8988T (cell line): ENCODE measurements around the gene FSTL4.
"Not testable (repeated sequence)": the region's sequence is repeated elsewhere in the genome, so short reads cannot be mapped to it uniquely, and the experiment has no call there.

Source experiments
- DNase-seq: peaks from one replicate; pipeline ENCODE4 v3.0.0; 2011

FSTL4 gene

GRCh38 chr5:133453084-133453780, 159.1 kb downstream of the FSTL4 start:
- DNase-seq: no peak

- DNase-seq: no peak
These were observed 160.4 kb downstream of the FSTL4 start for GRCh38 chr5:133451926-133452325.

DNA sequence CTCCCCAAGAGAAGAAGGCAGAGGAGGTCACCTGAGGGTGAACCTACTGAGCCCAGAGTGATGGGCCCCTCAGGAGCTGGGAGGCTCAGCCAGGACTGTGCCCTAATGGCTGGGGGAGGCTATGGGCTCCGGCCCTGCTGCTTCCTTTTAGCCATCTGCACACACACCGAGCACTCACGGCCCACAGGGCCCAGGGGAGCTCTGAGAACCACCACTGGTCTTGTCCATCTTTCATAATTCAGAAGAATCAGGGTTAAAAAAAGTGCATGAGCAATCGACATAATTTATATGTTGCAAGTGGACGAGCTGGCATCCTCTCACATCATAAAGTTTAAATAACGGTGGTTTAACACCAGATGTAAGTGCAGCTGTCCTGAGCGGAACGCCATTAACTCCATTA, 162.1 kb downstream of the FSTL4 start:
- DNase-seq: no peak

- DNase-seq: no peak
These were observed 163.2 kb downstream of the FSTL4 start for GRCh38 chr5:133449181-133449580.

DNA sequence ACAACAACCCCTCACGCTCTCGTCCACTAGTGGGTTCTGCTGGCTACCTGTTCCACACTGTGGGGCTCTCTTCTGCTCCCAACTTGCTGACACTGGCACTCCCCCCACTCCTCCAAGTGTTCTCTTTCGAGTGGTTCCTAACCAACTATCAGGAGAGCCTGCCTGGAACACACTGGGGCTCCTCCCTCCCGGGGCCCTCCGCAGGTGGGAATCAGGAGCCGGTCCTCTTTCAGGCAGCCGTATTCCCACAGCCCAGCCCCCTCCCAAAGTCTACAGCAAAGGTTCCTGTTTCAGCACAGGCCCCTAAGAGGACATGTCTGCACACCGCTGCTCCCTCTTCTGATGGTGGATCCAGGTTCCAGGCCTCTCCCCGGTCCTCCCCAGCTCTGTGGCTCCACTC, 165.9 kb downstream of the FSTL4 start:
- DNase-seq: no peak

GRCh38 chr5:133445744-133446143, 166.6 kb downstream of the FSTL4 start:
- DNase-seq: no peak

- DNase-seq: not testable (repeated sequence)
These were observed 167.1 kb downstream of the FSTL4 start for GRCh38 chr5:133445204-133445603.

DNA sequence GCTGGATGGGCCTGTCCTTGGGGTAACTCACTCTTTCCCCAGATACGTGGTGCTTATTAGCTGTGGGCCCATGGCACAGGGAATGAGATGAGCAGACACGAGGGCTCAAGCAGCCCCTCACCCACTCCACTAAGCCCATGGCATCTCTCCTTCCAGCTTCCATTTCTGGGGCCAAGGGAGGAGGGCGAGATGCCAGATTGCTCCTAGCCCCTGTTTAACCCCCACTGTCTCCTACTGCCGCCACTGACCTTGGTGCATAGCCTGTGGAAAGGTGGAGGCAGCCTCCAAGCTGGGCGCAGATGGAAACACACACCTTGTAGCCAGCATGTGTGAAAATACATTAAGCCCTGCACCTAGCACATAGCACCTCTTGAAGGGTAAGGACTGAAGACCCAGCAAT, 167.6 kb downstream of the FSTL4 start:
- no peak for DNase-seq

DNA sequence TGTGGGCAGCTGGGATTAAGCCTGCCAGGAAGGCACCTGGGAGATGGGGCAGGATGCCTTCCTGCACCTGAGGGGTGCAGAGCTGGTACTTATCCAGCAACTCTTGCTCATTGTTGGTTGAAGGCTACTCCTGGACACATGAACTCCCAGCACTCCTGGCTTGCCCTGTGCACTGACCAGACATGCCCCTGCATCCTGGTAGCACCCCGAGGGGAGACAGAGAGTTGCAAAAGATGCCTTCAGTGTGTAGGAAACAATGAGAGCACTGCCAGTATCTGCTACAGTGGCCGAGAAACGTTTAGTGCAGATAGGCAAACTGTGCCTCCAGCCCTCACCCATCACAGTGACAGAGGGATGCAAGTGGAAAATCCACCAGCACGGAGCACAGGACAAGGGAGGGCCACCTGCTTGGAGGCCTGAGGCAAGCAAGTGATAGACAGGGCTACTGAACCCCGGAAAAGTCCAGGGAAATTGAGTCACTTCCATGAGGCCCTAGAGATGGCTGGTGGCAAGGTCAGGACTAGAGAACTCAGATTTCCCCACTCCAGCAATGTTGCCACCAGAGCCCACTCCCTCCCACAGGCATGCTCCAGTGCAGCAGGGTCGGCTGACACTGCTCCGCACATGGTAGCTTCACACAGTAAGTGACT, 171.1 kb downstream of the FSTL4 start:
- DNase-seq: no peak

DNA sequence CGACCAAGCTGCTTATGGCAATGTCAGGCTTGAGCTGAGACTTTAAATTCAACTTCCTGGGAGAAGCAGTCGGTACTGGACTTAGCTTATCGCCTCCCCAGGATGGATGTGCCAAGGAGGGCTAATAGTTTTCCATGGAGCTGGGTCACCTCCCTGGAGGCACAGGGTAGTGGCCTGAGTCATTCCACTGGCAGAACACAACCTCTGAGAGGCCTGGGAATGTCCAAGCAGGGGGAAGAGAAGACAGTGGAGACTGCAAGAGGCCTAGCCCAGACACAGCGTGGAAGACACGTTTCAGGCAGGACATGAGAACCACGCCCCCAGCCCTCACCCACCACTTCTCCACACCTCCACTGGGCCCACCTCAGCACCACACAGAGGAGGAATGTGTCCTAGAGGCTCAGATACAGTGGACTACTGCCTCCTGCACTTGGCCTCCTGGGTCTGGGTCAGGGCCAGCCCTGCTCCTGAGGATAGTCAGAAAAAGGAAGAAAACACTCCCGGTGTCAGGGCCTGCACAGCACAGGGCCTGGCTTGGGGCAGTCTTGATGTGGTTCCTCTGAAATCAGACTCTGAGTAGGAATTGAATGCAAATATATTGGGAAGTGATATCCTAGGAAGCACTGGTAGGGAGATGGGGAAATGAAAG, 171.8 kb downstream of the FSTL4 start:
- DNase-seq: no peak

DNA sequence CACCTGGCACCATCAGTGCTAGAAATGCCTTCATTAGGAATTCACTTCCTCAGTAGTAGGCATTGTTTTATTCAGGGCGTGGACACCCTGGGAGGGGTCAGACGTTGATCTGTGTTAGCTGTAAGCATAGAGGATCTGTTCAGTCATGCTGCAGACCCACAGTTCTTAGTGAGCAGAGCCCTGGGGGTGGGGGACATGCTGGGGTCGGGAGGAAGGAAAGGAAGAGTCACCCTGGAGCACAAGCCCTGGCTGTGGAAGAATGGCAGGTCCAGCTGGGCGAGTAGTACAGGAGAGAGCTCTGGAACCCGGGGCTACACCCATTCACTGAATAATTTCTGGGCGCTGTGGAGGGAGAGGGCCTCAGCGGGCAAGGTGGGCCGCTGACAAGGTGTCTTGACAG, 172.5 kb downstream of the FSTL4 start:
- DNase-seq: no peak

DNA sequence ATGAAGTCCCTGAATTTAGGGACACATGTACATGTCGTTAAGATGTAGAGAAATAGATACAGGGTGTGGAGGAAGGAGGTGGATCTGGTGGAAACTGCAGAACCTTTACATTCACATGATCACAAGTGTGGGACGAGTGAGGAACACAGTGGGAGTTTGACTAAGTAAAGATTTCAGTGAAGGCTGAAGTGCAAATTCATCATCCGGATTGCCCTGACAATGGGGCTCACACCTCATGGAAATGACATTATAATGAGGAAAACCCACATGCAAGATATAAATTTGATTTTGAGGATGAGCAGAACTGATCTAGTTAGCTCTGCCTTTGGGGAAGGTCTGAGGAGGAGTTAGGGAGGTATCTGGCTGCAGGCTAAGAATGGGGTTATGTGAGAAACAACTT, 173.9 kb downstream of the FSTL4 start:
- DNase-seq: no peak

GRCh38 chr5:133434336-133434735, 178.0 kb downstream of the FSTL4 start:
- no peak for DNase-seq

GRCh38 chr5:133433641-133434040, 178.7 kb downstream of the FSTL4 start:
- no peak for DNase-seq

- no peak for DNase-seq
These were observed 179.3 kb downstream of the FSTL4 start for GRCh38 chr5:133432956-133433532.

- DNase-seq: no peak
These were observed 180.9 kb downstream of the FSTL4 start for GRCh38 chr5:133431326-133431865.

- DNase-seq: no peak
These were observed 182.2 kb downstream of the FSTL4 start for GRCh38 chr5:133430095-133430494.

DNA sequence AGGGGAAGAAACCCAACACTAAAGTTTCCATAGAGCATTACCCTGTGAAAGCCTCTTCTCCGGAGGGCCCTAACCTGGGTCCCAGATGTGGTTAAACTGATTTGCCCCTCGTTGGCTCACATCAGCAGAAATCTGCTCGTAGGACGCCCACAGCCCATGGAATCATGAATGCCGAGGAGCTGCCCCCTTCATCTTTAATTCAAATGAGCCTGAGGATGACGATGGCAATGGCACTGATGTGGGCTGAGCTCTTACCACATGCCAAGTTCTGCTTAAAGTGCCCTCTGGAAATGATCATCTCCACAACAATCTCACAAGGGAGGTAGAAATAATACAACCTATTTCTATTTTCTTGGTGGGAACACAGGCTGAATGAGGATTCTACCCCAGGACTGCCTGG, 183.3 kb downstream of the FSTL4 start:
- DNase-seq: no peak

DNA sequence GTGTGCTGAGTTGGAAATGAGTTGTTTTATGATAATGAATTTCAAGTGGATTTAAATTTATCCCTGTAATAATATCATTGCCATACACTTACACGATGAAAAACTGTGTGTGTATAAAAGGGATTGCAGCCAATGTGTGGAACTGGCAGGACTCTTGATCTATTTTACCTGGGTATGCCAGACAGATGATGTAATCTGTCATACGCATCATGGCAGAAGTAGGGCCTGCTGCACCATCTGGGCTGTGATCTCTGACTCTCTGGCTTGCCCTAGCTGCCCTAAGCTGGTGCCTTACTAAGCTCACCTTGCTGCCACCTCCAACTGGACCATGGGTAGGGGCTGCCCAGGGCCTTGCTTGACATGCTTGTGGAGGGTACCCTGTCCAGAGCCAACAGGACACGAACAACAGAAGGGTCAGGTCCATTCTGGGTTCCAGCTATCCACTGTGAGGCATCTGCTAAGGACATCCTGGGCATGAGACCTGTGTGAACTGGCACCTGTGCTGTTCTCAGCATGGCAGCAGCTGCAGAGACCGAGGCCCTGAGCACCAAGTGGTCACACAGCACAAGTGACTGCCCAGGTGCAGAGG, 184.2 kb downstream of the FSTL4 start:
- DNase-seq: no peak

GRCh38 chr5:133427121-133427777, 185.1 kb downstream of the FSTL4 start:
- no peak for DNase-seq

GRCh38 chr5:133426264-133426663, 186.1 kb downstream of the FSTL4 start:
- no peak for DNase-seq

GRCh38 chr5:133425764-133426163, 186.6 kb downstream of the FSTL4 start:
- DNase-seq: no peak

DNA sequence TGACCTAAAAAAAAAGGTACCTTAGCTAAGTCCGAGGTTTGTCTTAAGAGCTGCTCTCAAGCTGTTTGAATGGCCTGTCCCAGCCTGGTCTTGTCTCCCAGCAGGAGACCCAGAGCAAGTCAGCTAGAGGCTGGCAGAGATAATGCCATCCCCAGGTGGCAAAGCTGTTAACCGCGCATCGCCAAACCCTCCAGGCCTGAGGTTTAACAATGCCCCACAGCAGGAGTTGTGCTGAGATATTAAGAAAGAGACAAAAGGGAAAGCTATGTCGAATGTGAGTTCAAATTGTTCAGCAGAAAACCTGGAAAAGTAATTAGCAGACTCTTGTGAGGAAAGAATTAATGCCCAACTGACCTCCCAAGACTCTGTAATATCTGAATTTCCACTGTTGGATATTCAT, 187.1 kb downstream of the FSTL4 start:
- DNase-seq: no peak
